Body of pancreas (tissue), 4 donors: Measurements from ENCODE around the gene EHBP1L1. TPM values are rescaled to one million over a fixed set of nuclear protein-coding genes. Genes with fewer than 3 reads are reported as not detected.

Source experiments
- ATAC-seq: fragments of 150-250 bp; one replicate; pipeline ENCODE4 v1.9.1; 2016
- DNase-seq, 4 donors: peaks; one replicate each; pipeline ENCODE4 v3.0.0-alpha.2; 2019
- H3K27ac ChIP-seq, 4 donors: fragments of 200-600 bp; sonication (generic); 1 replicate in 3 of 4; 2 replicates in 1 of 4; pipeline versions ENCODE4 v1.5.1 to v1.6.1; 2016 to 2019; ENCODE audit warnings: mild to moderate bottlenecking in 1 of 4, mixed read lengths in 1 of 4, moderate library complexity in 1 of 4
- H3K27me3 ChIP-seq, 2 donors: fragments of 200-600 bp; sonication (generic); one replicate each; pipeline ENCODE4 v1.6.0; 2016; ENCODE audit warnings: mild to moderate bottlenecking in 1 of 2
- H3K36me3 ChIP-seq, 2 donors: fragments of 200-600 bp; sonication (generic); replicated peaks in 1 of 2; 2 replicates each; pipeline ENCODE4 v1.5.1; 2016; ENCODE audit warnings: low read depth in 2 of 2; ENCODE audit not compliant: insufficient read depth in 1 of 2
- H3K4me1 ChIP-seq: fragments of 200-600 bp; sonication (generic); one replicate; pipeline ENCODE4 v1.6.0; 2016
- H3K4me3 ChIP-seq, 2 donors: fragments of 200-600 bp; sonication (generic); 1 replicate in 1 of 2; 2 replicates in 1 of 2; pipeline ENCODE4 v1.5.1; 2016 to 2019
- H3K9me3 ChIP-seq, 3 donors: fragments of 200-600 bp; sonication (generic); 1 replicate in 2 of 3; 2 replicates in 1 of 3; pipeline ENCODE4 v1.5.1; 2016
- CTCF ChIP-seq, 7 experiments: fragments of 450-650 bp in 4 of 7; fragments of 200-600 bp in 3 of 7; sonication (generic) in 3 of 7; IDR thresholded peaks; one replicate each; pipeline ENCODE4 v1.5.1; 2016 to 2019; ENCODE audit warnings: antibody characterized with exemption in 7 of 7
- POLR2A ChIP-seq, 3 donors: fragments of 450-650 bp; IDR thresholded peaks; one replicate each; pipeline ENCODE4 v1.6.1; 2016; ENCODE audit warnings: antibody characterized with exemption in 3 of 3, mild to moderate bottlenecking in 2 of 3
- WGBS, 2 donors: methylation state at CpG; one replicate each; pipeline ENCODE4 v1.1.5; 2017; 5-methylcytosine and 5-hydroxymethylcytosine counted together
- intact Hi-C: fragments of 100-400 bp; cut with DNase I; formaldehyde crosslinking; loops from one replicate; pipeline ENCODE4 v1.15.1; 2023
- total RNA-seq, 2 donors: library from RNA; depleted of rRNA; stranded (reverse); fragments of >200 nt; gene quantifications; one replicate each; pipeline ENCODE4 v1.1.0, GENCODE V29; 2016

Gene EHBP1L1
- total RNA-seq, 2 donors from 2014 or later: 35.0 to 76.1 TPM

- Histone ChIP-seq H3K4me1 (peaks cover 52% of the 10 kb centered on the region), H3K9me3 (no peaks in the 10 kb centered on the region), H3K4me3 (no peak within 1 kb of the TSS), H3K27me3 (no peaks in the 10 kb centered on the region), H3K36me3 (no peaks in the 10 kb centered on the region), H3K27ac (peak within 1 kb of the TSS; percentile 86 to 96 (median 92))
- TF ChIP-seq POLR2A (IDR thresholded peaks at IDR 0.05) (peak; percentile 41 to 74 (median 72)), CTCF (IDR thresholded peaks at IDR 0.05) (peak in 2 of 7 experiments; percentile 31 to 33)
- intact Hi-C loops: no loop called here
- DNase-seq (peak; percentile 83 to 89 (median 87)), ATAC-seq (peak; percentile 86)
- WGBS, 2 donors: 2 to 4% methylated on average over 27 to 72 of the region's 79 CpGs
Observed at GRCh38 chr11:65558002-65558929, 17.6 kb upstream of the EHBP1L1 start, which contains the start of gene LTBP3. Gene LTBP3, minus strand, starts transcription at chr11:65558359. Its CDS starts 400 bp downstream, at chr11:65557959.

- Histone ChIP-seq H3K9me3 (no peaks in the 10 kb centered on the region), H3K36me3 (no peaks in the 10 kb centered on the region), H3K4me1 (peaks cover 52% of the 10 kb centered on the region), H3K27ac (peak overlapping the region; percentile 86 to 96 (median 92)), H3K27me3 (no peaks in the 10 kb centered on the region), H3K4me3 (no peak overlapping the region)
- peak; percentile 39 for ATAC-seq
- DNase-seq: peak; percentile 56 to 79 (median 71)
- 19 to 44% methylated on average over 4 to 19 of the region's 19 CpGs for WGBS, 2 donors
- TF ChIP-seq CTCF (IDR thresholded peaks at IDR 0.05): peak in 2 of 7 experiments; percentile 2 to 17
- TF ChIP-seq POLR2A (IDR thresholded peaks at IDR 0.05): no peak
- intact Hi-C loops: no loop called here
Observed at GRCh38 chr11:65558930-65559509, 16.8 kb upstream of the EHBP1L1 start.

GRCh38 chr11:65559535-65559934, 16.3 kb upstream of the EHBP1L1 start:
- no peak overlapping the region for H3K4me3 ChIP-seq
- intact Hi-C loops: no loop called here
- no peaks in the 10 kb centered on the region for H3K27me3 ChIP-seq
- no peak for ATAC-seq
- peak overlapping the region; percentile 86 to 96 (median 92) for H3K27ac ChIP-seq
- peaks cover 52% of the 10 kb centered on the region for H3K4me1 ChIP-seq
- no peak for TF ChIP-seq CTCF (IDR thresholded peaks at IDR 0.05)
- TF ChIP-seq POLR2A (IDR thresholded peaks at IDR 0.05): no peak
- WGBS, 2 donors: 68 to 81% methylated on average over 4 to 5 of the region's 5 CpGs
- DNase-seq: no peak
- H3K36me3 ChIP-seq: no peaks in the 10 kb centered on the region
- H3K9me3 ChIP-seq: no peaks in the 10 kb centered on the region

GRCh38 chr11:65559951-65560537, 15.8 kb upstream of the EHBP1L1 start:
- TF ChIP-seq POLR2A (IDR thresholded peaks at IDR 0.05) (no peak), CTCF (IDR thresholded peaks at IDR 0.05) (no peak)
- H3K9me3 ChIP-seq: no peaks in the 10 kb centered on the region
- peaks cover 49% of the 10 kb centered on the region for H3K4me1 ChIP-seq
- DNase-seq (peak in 3 of 4 donors; percentile 41 to 56 (median 48)), ATAC-seq (no peak)
- H3K27me3 ChIP-seq: no peaks in the 10 kb centered on the region
- H3K36me3 ChIP-seq: no peaks in the 10 kb centered on the region
- WGBS, 2 donors: 37 to 45% methylated on average over 5 of the region's 5 CpGs
- intact Hi-C loops: no loop called here
- H3K27ac ChIP-seq: peak overlapping the region in 3 of 4 donors; percentile 86 to 96 (median 92)
- no peak overlapping the region for H3K4me3 ChIP-seq
